Measurements from ENCODE around the gene JADE1.

The JADE1 gene

GRCh38 chr4:128871948-128872347 is 62.4 kb downstream of the JADE1 start:
- TF ChIP-seq REST (IDR thresholded peaks at IDR 0.05; ENCODE audit: insufficient replicate concordance, low read depth) (no peak), SPI1 (IDR thresholded peaks at IDR 0.05; ENCODE audit: borderline replicate concordance, low read depth) (no peak), GABPA (IDR thresholded peaks at IDR 0.05; ENCODE audit: low read depth) (no peak), CTCF (IDR thresholded peaks at IDR 0.05; ENCODE audit: insufficient read depth, low read length) (no peak)
- Histone ChIP-seq H3K4me3 (replicated peaks; ENCODE audit: insufficient read depth, low read length) (no peak overlapping the region), H3K27ac (replicated peaks) (no peak overlapping the region), H3K27me3 (ENCODE audit: insufficient read depth, poor library complexity, severe bottlenecking) (no peaks in the 10 kb centered on the region)
- DNase-seq (ENCODE audit: low read depth in 1 of 2, low spot score in 1 of 2) = no peak

GRCh38 chr4:128876200-128876599 is 66.7 kb downstream of the JADE1 start:
- no peak for TF ChIP-seq CTCF (IDR thresholded peaks at IDR 0.05; ENCODE audit: insufficient read depth, low read length)
- no peak for DNase-seq (ENCODE audit: low read depth in 1 of 2, low spot score in 1 of 2)
- Histone ChIP-seq H3K27ac (replicated peaks) (no peak overlapping the region), H3K27me3 (ENCODE audit: insufficient read depth, poor library complexity, severe bottlenecking) (no peaks in the 10 kb centered on the region), H3K4me3 (replicated peaks; ENCODE audit: insufficient read depth, low read length) (no peak overlapping the region)

- no peak overlapping the region for H3K4me3 ChIP-seq (replicated peaks; ENCODE audit: insufficient read depth, low read length)
- DNase-seq (ENCODE audit: low read depth in 1 of 2, low spot score in 1 of 2) = no peak
- H3K27me3 ChIP-seq (ENCODE audit: insufficient read depth, poor library complexity, severe bottlenecking) = no peaks in the 10 kb centered on the region
- H3K27ac ChIP-seq (replicated peaks) = no peak overlapping the region
- TF ChIP-seq SPI1 (IDR thresholded peaks at IDR 0.05; ENCODE audit: borderline replicate concordance, low read depth) = no peak
- TF ChIP-seq CTCF (IDR thresholded peaks at IDR 0.05; ENCODE audit: insufficient read depth, low read length) = no peak
- no peak for TF ChIP-seq REST (IDR thresholded peaks at IDR 0.05; ENCODE audit: insufficient replicate concordance, low read depth)
- no peak for TF ChIP-seq POLR2AphosphoS5 (IDR thresholded peaks at IDR 0.05; ENCODE audit: low read depth)
These were observed 68.4 kb downstream of the JADE1 start for GRCh38 chr4:128877934-128878333.

- H3K27ac ChIP-seq (replicated peaks) = no peak overlapping the region
- DNase-seq (ENCODE audit: low read depth in 1 of 2, low spot score in 1 of 2) = no peak
- H3K27me3 ChIP-seq (ENCODE audit: insufficient read depth, poor library complexity, severe bottlenecking) = no peaks in the 10 kb centered on the region
- TF ChIP-seq GABPA (IDR thresholded peaks at IDR 0.05; ENCODE audit: low read depth) = no peak
- no peak for TF ChIP-seq SPI1 (IDR thresholded peaks at IDR 0.05; ENCODE audit: borderline replicate concordance, low read depth)
- TF ChIP-seq CTCF (IDR thresholded peaks at IDR 0.05; ENCODE audit: insufficient read depth, low read length) = no peak
- TF ChIP-seq REST (IDR thresholded peaks at IDR 0.05; ENCODE audit: insufficient replicate concordance, low read depth) = no peak
- TF ChIP-seq POLR2AphosphoS5 (IDR thresholded peaks at IDR 0.05; ENCODE audit: low read depth) = no peak
- no peak overlapping the region for H3K4me3 ChIP-seq (replicated peaks; ENCODE audit: insufficient read depth, low read length)
These were observed 69.8 kb downstream of the JADE1 start for GRCh38 chr4:128879283-128879682.

All from HL-60 (cell line).